Erythroblast (primary cell): ENCODE data around the gene ADI1.

ENCODE experiments used
- GATA1 ChIP-seq: IDR thresholded peaks from 2 replicates; pipeline ENCODE4 v1.6.1; 2011; ENCODE audit warnings: low read depth, mild to moderate bottlenecking, control low read depth, low read length, moderate library complexity
- POLR2A ChIP-seq: IDR thresholded peaks from 2 replicates; pipeline ENCODE4 v1.6.1; 2011; ENCODE audit warnings: mild to moderate bottlenecking, low read length

- TF ChIP-seq POLR2A (no peak), GATA1 (no peak)
Observed at GRCh38 chr2:3463944-3464343, 55.4 kb downstream of the ADI1 start.
